Measurements from ENCODE around the gene DCBLD1. TPM values are rescaled to one million over a fixed set of nuclear protein-coding genes. Genes with fewer than 3 reads are reported as not detected.

The DCBLD1 gene
- total RNA-seq, 1 experiment from 2014 or later: 11.2 TPM

DNA sequence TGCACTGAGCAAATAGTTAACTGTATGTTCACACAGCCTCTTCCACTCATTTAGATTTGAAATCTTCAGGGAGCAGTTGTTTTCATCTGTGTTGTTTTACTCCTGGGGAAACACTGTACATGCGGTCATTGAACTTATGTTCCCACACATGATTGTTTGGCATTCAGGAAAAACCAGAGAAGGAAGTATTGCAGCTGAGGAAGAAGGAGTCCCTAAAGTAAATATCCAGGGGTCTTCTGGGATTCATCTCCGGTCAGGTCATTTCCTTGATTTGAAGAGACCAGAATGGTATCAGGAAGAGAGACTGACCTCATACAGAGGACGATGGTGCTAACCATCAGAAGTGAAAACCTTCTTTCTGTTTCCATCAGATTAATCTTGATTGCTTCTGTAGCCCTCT is 52.5 kb downstream of the DCBLD1 start:
- CTCF ChIA-PET: no interaction called here
- POLR2A ChIA-PET: no interaction called here
- Mint-ChIP-seq H3K36me3 (peaks cover 6% of the 10 kb centered on the region), H3K4me1 (peaks cover 5% of the 10 kb centered on the region; the same call in 1 of the 2 replicates), H3K27ac (no peak overlapping the region), H3K27me3 (ENCODE audit: low read depth) (no peaks in the 10 kb centered on the region), H3K4me3 (no peak overlapping the region), H3K9me3 (no peaks in the 10 kb centered on the region)
- no peak for DNase-seq (ENCODE audit: low spot score)
- TF ChIP-seq, protein P1, sequence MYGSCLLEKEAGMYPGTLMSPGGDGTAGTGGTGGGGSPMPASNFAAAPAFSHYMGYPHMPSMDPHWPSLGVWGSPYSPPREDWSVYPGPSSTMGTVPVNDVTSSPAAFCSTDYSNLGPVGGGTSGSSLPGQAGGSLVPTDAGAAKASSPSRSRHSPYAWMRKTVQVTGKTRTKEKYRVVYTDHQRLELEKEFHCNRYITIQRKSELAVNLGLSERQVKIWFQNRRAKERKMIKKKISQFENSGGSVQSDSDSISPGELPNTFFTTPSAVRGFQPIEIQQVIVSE (CRISPR knock-in tag; IDR thresholded peaks at IDR 0.05; ENCODE audit: borderline replicate concordance): no peak
- TF ChIP-seq GABPB1 (CRISPR knock-in tag; IDR thresholded peaks at IDR 0.05) (no peak), ELF4 (CRISPR knock-in tag; IDR thresholded peaks at IDR 0.05; ENCODE audit: low read depth) (no peak), NFE2L1 (CRISPR knock-in tag; IDR thresholded peaks at IDR 0.05) (no peak), GRHL2 (CRISPR knock-in tag; IDR thresholded peaks at IDR 0.05; ENCODE audit: insufficient replicate concordance, severe bottlenecking) (no peak), FOXK1 (CRISPR knock-in tag; IDR thresholded peaks at IDR 0.05) (no peak), FOXP1 (CRISPR knock-in tag; IDR thresholded peaks at IDR 0.05; ENCODE audit: borderline replicate concordance) (no peak), HMGA2 (CRISPR knock-in tag; IDR thresholded peaks at IDR 0.05) (no peak), SMAD3 (CRISPR knock-in tag; IDR thresholded peaks at IDR 0.05; ENCODE audit: borderline replicate concordance) (no peak), JUN (CRISPR knock-in tag; IDR thresholded peaks at IDR 0.05) (no peak), ZNF232 (CRISPR knock-in tag; IDR thresholded peaks at IDR 0.05) (no peak), ZNF263 (CRISPR knock-in tag; IDR thresholded peaks at IDR 0.05; ENCODE audit: low read depth) (no peak), CREM (CRISPR knock-in tag; IDR thresholded peaks at IDR 0.05) (no peak), ZNF671 (CRISPR knock-in tag; IDR thresholded peaks at IDR 0.05) (no peak), TEAD4 (CRISPR knock-in tag; IDR thresholded peaks at IDR 0.05) (no peak)
- TF ChIP-seq, protein P2, sequence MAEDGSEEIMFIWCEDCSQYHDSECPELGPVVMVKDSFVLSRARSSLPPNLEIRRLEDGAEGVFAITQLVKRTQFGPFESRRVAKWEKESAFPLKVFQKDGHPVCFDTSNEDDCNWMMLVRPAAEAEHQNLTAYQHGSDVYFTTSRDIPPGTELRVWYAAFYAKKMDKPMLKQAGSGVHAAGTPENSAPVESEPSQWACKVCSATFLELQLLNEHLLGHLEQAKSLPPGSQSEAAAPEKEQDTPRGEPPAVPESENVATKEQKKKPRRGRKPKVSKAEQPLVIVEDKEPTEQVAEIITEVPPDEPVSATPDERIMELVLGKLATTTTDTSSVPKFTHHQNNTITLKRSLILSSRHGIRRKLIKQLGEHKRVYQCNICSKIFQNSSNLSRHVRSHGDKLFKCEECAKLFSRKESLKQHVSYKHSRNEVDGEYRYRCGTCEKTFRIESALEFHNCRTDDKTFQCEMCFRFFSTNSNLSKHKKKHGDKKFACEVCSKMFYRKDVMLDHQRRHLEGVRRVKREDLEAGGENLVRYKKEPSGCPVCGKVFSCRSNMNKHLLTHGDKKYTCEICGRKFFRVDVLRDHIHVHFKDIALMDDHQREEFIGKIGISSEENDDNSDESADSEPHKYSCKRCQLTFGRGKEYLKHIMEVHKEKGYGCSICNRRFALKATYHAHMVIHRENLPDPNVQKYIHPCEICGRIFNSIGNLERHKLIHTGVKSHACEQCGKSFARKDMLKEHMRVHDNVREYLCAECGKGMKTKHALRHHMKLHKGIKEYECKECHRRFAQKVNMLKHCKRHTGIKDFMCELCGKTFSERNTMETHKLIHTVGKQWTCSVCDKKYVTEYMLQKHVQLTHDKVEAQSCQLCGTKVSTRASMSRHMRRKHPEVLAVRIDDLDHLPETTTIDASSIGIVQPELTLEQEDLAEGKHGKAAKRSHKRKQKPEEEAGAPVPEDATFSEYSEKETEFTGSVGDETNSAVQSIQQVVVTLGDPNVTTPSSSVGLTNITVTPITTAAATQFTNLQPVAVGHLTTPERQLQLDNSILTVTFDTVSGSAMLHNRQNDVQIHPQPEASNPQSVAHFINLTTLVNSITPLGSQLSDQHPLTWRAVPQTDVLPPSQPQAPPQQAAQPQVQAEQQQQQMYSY (CRISPR knock-in tag; IDR thresholded peaks at IDR 0.05): no peak
- TF ChIP-seq, protein P3, sequence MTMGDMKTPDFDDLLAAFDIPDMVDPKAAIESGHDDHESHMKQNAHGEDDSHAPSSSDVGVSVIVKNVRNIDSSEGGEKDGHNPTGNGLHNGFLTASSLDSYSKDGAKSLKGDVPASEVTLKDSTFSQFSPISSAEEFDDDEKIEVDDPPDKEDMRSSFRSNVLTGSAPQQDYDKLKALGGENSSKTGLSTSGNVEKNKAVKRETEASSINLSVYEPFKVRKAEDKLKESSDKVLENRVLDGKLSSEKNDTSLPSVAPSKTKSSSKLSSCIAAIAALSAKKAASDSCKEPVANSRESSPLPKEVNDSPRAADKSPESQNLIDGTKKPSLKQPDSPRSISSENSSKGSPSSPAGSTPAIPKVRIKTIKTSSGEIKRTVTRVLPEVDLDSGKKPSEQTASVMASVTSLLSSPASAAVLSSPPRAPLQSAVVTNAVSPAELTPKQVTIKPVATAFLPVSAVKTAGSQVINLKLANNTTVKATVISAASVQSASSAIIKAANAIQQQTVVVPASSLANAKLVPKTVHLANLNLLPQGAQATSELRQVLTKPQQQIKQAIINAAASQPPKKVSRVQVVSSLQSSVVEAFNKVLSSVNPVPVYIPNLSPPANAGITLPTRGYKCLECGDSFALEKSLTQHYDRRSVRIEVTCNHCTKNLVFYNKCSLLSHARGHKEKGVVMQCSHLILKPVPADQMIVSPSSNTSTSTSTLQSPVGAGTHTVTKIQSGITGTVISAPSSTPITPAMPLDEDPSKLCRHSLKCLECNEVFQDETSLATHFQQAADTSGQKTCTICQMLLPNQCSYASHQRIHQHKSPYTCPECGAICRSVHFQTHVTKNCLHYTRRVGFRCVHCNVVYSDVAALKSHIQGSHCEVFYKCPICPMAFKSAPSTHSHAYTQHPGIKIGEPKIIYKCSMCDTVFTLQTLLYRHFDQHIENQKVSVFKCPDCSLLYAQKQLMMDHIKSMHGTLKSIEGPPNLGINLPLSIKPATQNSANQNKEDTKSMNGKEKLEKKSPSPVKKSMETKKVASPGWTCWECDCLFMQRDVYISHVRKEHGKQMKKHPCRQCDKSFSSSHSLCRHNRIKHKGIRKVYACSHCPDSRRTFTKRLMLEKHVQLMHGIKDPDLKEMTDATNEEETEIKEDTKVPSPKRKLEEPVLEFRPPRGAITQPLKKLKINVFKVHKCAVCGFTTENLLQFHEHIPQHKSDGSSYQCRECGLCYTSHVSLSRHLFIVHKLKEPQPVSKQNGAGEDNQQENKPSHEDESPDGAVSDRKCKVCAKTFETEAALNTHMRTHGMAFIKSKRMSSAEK (CRISPR knock-in tag; IDR thresholded peaks at IDR 0.05; ENCODE audit: borderline replicate concordance): no peak
- TF ChIP-seq, protein P4, sequence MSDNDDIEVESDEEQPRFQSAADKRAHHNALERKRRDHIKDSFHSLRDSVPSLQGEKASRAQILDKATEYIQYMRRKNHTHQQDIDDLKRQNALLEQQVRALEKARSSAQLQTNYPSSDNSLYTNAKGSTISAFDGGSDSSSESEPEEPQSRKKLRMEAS (CRISPR knock-in tag; IDR thresholded peaks at IDR 0.05): no peak
- TF ChIP-seq, protein P5, sequence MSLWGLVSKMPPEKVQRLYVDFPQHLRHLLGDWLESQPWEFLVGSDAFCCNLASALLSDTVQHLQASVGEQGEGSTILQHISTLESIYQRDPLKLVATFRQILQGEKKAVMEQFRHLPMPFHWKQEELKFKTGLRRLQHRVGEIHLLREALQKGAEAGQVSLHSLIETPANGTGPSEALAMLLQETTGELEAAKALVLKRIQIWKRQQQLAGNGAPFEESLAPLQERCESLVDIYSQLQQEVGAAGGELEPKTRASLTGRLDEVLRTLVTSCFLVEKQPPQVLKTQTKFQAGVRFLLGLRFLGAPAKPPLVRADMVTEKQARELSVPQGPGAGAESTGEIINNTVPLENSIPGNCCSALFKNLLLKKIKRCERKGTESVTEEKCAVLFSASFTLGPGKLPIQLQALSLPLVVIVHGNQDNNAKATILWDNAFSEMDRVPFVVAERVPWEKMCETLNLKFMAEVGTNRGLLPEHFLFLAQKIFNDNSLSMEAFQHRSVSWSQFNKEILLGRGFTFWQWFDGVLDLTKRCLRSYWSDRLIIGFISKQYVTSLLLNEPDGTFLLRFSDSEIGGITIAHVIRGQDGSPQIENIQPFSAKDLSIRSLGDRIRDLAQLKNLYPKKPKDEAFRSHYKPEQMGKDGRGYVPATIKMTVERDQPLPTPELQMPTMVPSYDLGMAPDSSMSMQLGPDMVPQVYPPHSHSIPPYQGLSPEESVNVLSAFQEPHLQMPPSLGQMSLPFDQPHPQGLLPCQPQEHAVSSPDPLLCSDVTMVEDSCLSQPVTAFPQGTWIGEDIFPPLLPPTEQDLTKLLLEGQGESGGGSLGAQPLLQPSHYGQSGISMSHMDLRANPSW (CRISPR knock-in tag; conservative IDR thresholded peaks at IDR 0.05; ENCODE audit: low read depth): no peak
- TF ChIP-seq, protein P6, sequence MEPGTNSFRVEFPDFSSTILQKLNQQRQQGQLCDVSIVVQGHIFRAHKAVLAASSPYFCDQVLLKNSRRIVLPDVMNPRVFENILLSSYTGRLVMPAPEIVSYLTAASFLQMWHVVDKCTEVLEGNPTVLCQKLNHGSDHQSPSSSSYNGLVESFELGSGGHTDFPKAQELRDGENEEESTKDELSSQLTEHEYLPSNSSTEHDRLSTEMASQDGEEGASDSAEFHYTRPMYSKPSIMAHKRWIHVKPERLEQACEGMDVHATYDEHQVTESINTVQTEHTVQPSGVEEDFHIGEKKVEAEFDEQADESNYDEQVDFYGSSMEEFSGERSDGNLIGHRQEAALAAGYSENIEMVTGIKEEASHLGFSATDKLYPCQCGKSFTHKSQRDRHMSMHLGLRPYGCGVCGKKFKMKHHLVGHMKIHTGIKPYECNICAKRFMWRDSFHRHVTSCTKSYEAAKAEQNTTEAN (CRISPR knock-in tag; IDR thresholded peaks at IDR 0.05): no peak
- ATAC-seq: no peak
